Neural progenitor cell (in vitro differentiated cells): Measurements from ENCODE around the gene FOXI1. TPM values are rescaled to one million over a fixed set of nuclear protein-coding genes. Genes with fewer than 3 reads are reported as not detected.
"Not testable (repeated sequence)": the region's sequence is repeated elsewhere in the genome, so short reads cannot be mapped to it uniquely, and the experiment has no call there.

ENCODE experiments used
- DNase-seq: peaks from one replicate; pipeline ENCODE4 v3.0.0-alpha.2; 2016; ENCODE audit warnings: low spot score
- H2AFZ ChIP-seq: fragments of 200-600 bp; sonication (generic); replicated peaks from 2 replicates; pipeline ENCODE4 v1.6.1; 2016; ENCODE audit warnings: antibody characterized with exemption
- H3F3A ChIP-seq: fragments of 200-600 bp; sonication (generic); 2 replicates; pipeline ENCODE4 v1.6.1; 2016; ENCODE audit warnings: antibody characterized with exemption, low read depth
- H3K27ac ChIP-seq: fragments of 200-600 bp; sonication (generic); 2 replicates; pipeline ENCODE4 v1.5.1; 2016; ENCODE audit warnings: mild to moderate bottlenecking
- H3K27me3 ChIP-seq: fragments of 200-600 bp; sonication (generic); 2 replicates; pipeline ENCODE4 v1.6.1; 2016; ENCODE audit warnings: mild to moderate bottlenecking, moderate library complexity
- H3K36me3 ChIP-seq: fragments of 200-600 bp; sonication (generic); 2 replicates; pipeline ENCODE4 v1.5.1; 2016
- H3K4me1 ChIP-seq: fragments of 200-600 bp; sonication (generic); 2 replicates; pipeline ENCODE4 v1.6.1; 2016; ENCODE audit warnings: mixed run types
- H3K4me2 ChIP-seq: fragments of 200-600 bp; sonication (generic); 2 replicates; pipeline ENCODE4 v1.6.1; 2016
- H3K4me3 ChIP-seq: fragments of 200-600 bp; sonication (generic); 2 replicates; pipeline ENCODE4 v1.5.1; 2016
- H3K79me2 ChIP-seq: fragments of 200-600 bp; sonication (generic); 2 replicates; pipeline ENCODE4 v1.6.1; 2016; ENCODE audit warnings: low read depth
- H3K9ac ChIP-seq: fragments of 200-600 bp; sonication (generic); 2 replicates; pipeline ENCODE4 v1.6.1; 2016
- H3K9me3 ChIP-seq: fragments of 200-600 bp; sonication (generic); 2 replicates; pipeline ENCODE4 v1.5.1; 2016; ENCODE audit warnings: low read depth
- H4K20me1 ChIP-seq: fragments of 200-600 bp; sonication (generic); 2 replicates; pipeline ENCODE4 v1.6.1; 2016; ENCODE audit warnings: low read depth
- H3K27ac Mint-ChIP-seq: 3 replicates; pipeline ENCODE4 v1.8.0; 2021; ENCODE audit warnings: mixed read lengths
- H3K27me3 Mint-ChIP-seq: 2 replicates; pipeline ENCODE4 v1.8.0; 2022; ENCODE audit warnings: low read depth, mild to moderate bottlenecking, inconsistent platforms, moderate library complexity, mixed read lengths; ENCODE audit not compliant: insufficient read depth
- H3K36me3 Mint-ChIP-seq: 3 replicates; pipeline ENCODE4 v1.8.0; 2021; ENCODE audit warnings: mixed read lengths
- H3K4me1 Mint-ChIP-seq: 3 replicates; pipeline ENCODE4 v1.8.0; 2021; ENCODE audit warnings: mixed read lengths
- H3K4me3 Mint-ChIP-seq: 3 replicates; pipeline ENCODE4 v1.8.0; 2021; ENCODE audit warnings: mild to moderate bottlenecking, moderate library complexity, mixed read lengths
- H3K9me3 Mint-ChIP-seq: 3 replicates; pipeline ENCODE4 v1.8.0; 2020; ENCODE audit warnings: mixed read lengths
- EZH2 ChIP-seq: fragments of 200-600 bp; sonication (generic); IDR thresholded peaks from 2 replicates; pipeline ENCODE4 v1.6.1; 2017; ENCODE audit warnings: antibody characterized with exemption, mild to moderate bottlenecking, moderate library complexity
- EZH2phosphoT487 ChIP-seq: fragments of 200-600 bp; sonication (generic); IDR thresholded peaks from 2 replicates; pipeline ENCODE4 v1.6.1; 2017; ENCODE audit warnings: antibody characterized with exemption
- total RNA-seq: library from RNA; depleted of rRNA; stranded (reverse); fragments of >200 nt; gene quantifications from 2 replicates; pipeline ENCODE4 v1.2.3, GENCODE V29; 2015; ENCODE audit warnings: low replicate concordance
- TF ChIP-seq, protein P1 (sequence below): fragments of 200-600 bp; sonication (generic); IDR thresholded peaks from 2 replicates; pipeline ENCODE4 v1.5.1; 2017; ENCODE audit warnings: antibody characterized with exemption, mild to moderate bottlenecking

Gene FOXI1
- total RNA-seq, 1 donor from 2014 or later, result not detected

GRCh38 chr5:170139786-170140335 lies 34.2 kb downstream of the FOXI1 start:
- no peaks in the 10 kb centered on the region for H3K9me3 ChIP-seq
- H3K36me3 Mint-ChIP-seq, result no peaks in the 10 kb centered on the region
- H3K27ac ChIP-seq, result no peak overlapping the region
- H3K79me2 ChIP-seq, result no peaks in the 10 kb centered on the region
- H3K27me3 ChIP-seq, result no peaks in the 10 kb centered on the region
- DNase-seq, result no peak
- H3K4me1 ChIP-seq, result no peaks in the 10 kb centered on the region
- no peak overlapping the region for H2AFZ ChIP-seq
- H3K27me3 Mint-ChIP-seq, result peaks cover 5% of the 10 kb centered on the region
- no peak for TF ChIP-seq EZH2
- no peak for TF ChIP-seq EZH2phosphoT487
- TF ChIP-seq, protein P1, sequence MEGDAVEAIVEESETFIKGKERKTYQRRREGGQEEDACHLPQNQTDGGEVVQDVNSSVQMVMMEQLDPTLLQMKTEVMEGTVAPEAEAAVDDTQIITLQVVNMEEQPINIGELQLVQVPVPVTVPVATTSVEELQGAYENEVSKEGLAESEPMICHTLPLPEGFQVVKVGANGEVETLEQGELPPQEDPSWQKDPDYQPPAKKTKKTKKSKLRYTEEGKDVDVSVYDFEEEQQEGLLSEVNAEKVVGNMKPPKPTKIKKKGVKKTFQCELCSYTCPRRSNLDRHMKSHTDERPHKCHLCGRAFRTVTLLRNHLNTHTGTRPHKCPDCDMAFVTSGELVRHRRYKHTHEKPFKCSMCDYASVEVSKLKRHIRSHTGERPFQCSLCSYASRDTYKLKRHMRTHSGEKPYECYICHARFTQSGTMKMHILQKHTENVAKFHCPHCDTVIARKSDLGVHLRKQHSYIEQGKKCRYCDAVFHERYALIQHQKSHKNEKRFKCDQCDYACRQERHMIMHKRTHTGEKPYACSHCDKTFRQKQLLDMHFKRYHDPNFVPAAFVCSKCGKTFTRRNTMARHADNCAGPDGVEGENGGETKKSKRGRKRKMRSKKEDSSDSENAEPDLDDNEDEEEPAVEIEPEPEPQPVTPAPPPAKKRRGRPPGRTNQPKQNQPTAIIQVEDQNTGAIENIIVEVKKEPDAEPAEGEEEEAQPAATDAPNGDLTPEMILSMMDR, result no peak
- H3F3A ChIP-seq, result no peaks in the 10 kb centered on the region
- no peak overlapping the region for H3K4me2 ChIP-seq
- no peak overlapping the region for H3K4me3 Mint-ChIP-seq
- no peaks in the 10 kb centered on the region for H3K36me3 ChIP-seq
- no peaks in the 10 kb centered on the region for H4K20me1 ChIP-seq
- H3K9ac ChIP-seq, result no peak overlapping the region
- no peak overlapping the region for H3K4me3 ChIP-seq
- H3K9me3 Mint-ChIP-seq, result no peaks in the 10 kb centered on the region
- no peaks in the 10 kb centered on the region for H3K4me1 Mint-ChIP-seq
- H3K27ac Mint-ChIP-seq, result no peak overlapping the region

GRCh38 chr5:170141196-170141595 lies 35.5 kb downstream of the FOXI1 start:
- H3K27me3 ChIP-seq, H4K20me1 ChIP-seq, H2AFZ ChIP-seq, H3K27me3 Mint-ChIP-seq, H3K9me3 Mint-ChIP-seq, H3K27ac Mint-ChIP-seq, H3K36me3 Mint-ChIP-seq, H3K4me1 Mint-ChIP-seq, H3K4me3 Mint-ChIP-seq, H3K4me2 ChIP-seq, H3F3A ChIP-seq, DNase-seq, H3K36me3 ChIP-seq, H3K4me1 ChIP-seq, H3K79me2 ChIP-seq, H3K9ac ChIP-seq, H3K4me3 ChIP-seq, H3K9me3 ChIP-seq, H3K27ac ChIP-seq: not testable (repeated sequence)

DNA sequence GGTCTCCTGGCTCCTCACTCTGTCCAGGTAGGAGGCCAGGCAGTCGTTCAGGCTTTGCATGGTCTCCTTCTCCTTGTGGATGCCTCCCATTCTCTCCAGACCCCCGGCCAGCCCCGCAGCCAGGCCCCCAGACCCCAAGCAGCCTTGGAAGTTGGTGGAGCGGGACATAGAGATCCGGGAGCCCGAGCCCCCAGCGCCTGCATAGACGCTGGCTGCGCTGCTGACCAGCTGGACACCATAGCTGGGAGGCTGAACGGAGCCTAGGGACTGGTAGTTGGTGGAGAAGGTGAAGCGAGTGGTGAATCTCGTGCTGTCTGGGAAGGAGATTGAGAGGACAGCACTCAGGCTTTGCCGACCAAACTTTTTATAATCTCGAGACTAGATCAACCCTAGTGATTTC lies 35.9 kb downstream of the FOXI1 start:
- H3K27ac Mint-ChIP-seq, result no peak overlapping the region
- no peaks in the 10 kb centered on the region for H3K36me3 ChIP-seq
- no peak overlapping the region for H2AFZ ChIP-seq
- H3K27ac ChIP-seq, result no peak overlapping the region
- no peak for DNase-seq
- H3K27me3 Mint-ChIP-seq, result peaks cover 3% of the 10 kb centered on the region
- H3K4me3 Mint-ChIP-seq, result no peak overlapping the region
- H3K36me3 Mint-ChIP-seq, result no peaks in the 10 kb centered on the region
- H3K9me3 ChIP-seq, result no peaks in the 10 kb centered on the region
- TF ChIP-seq EZH2phosphoT487 (no peak), EZH2 (no peak)
- TF ChIP-seq, protein P1, result no peak
- no peak overlapping the region for H3K9ac ChIP-seq
- H3K79me2 ChIP-seq, result no peaks in the 10 kb centered on the region
- no peak overlapping the region for H3K4me2 ChIP-seq
- H3K9me3 Mint-ChIP-seq, result no peaks in the 10 kb centered on the region
- no peak overlapping the region for H3K4me3 ChIP-seq
- no peaks in the 10 kb centered on the region for H3F3A ChIP-seq
- H4K20me1 ChIP-seq, result no peaks in the 10 kb centered on the region
- no peaks in the 10 kb centered on the region for H3K27me3 ChIP-seq
- no peaks in the 10 kb centered on the region for H3K4me1 ChIP-seq
- no peaks in the 10 kb centered on the region for H3K4me1 Mint-ChIP-seq

DNA sequence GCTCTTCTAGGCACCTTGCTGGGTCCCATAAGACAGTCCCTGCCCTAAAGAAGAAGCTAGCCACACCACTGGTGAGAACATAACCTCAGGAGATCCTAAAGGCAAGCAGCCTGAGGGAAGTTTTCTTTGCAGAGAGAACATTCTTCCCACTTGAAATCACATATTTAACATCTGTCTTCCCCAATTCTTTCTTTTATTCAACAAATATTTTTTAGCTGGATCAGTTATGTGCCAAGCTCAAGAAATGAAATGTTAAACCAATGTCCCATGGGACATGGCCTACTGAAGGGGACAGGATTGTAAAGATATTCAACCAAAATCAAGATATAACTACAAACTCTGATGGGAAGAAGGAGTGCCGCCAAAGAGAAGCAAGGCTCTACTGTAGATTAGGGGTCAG lies 36.5 kb downstream of the FOXI1 start:
- Histone ChIP-seq H3K36me3 (no peaks in the 10 kb centered on the region), H3K27ac (no peak overlapping the region), H3F3A (no peaks in the 10 kb centered on the region), H3K9me3 (no peaks in the 10 kb centered on the region), H2AFZ (no peak overlapping the region), H3K79me2 (no peaks in the 10 kb centered on the region), H3K4me2 (no peak overlapping the region), H3K4me1 (no peaks in the 10 kb centered on the region), H3K9ac (no peak overlapping the region), H3K4me3 (no peak overlapping the region), H4K20me1 (no peaks in the 10 kb centered on the region), H3K27me3 (no peaks in the 10 kb centered on the region)
- H3K27ac Mint-ChIP-seq, result no peak overlapping the region
- no peaks in the 10 kb centered on the region for H3K9me3 Mint-ChIP-seq
- no peak overlapping the region for H3K4me3 Mint-ChIP-seq
- H3K27me3 Mint-ChIP-seq, result peaks cover 3% of the 10 kb centered on the region
- TF ChIP-seq EZH2phosphoT487, result no peak
- TF ChIP-seq, protein P1, result no peak
- TF ChIP-seq EZH2, result no peak
- H3K36me3 Mint-ChIP-seq, result no peaks in the 10 kb centered on the region
- H3K4me1 Mint-ChIP-seq, result no peaks in the 10 kb centered on the region
- DNase-seq, result no peak
